HCT116 (cell line): ENCODE results near the gene SIRPB2. TPM values are rescaled to one million over a fixed set of nuclear protein-coding genes. Genes with fewer than 3 reads are reported as not detected.

Experiments used
- total RNA-seq: library from RNA; stranded (reverse); gene quantifications from one replicate; pipeline ENCODE4 v1.2.1, GENCODE V29; 2021; ENCODE audit not compliant: unreplicated experiment

Gene SIRPB2
- total RNA-seq, 1 experiment from 2014 or later = not detected

Other genes starting within 250 kb of the SIRPB2 start
- gene SNPH, start 225.1 kb downstream of the SIRPB2 start, total RNA-seq = 3.2 TPM
- 3.4 TPM for gene SDCBP2, start 162.3 kb downstream of the SIRPB2 start, total RNA-seq
- 259 TPM for gene FKBP1A, start 98.4 kb downstream of the SIRPB2 start, total RNA-seq
- gene NSFL1C, start 24.6 kb downstream of the SIRPB2 start, total RNA-seq = 93.4 TPM
- gene SIRPD, start 66.3 kb upstream of the SIRPB2 start, total RNA-seq = not detected
- 1.9 TPM for gene SIRPB1, start 128.6 kb upstream of the SIRPB2 start, total RNA-seq
- not detected for gene SIRPG, start 166.4 kb upstream of the SIRPB2 start, total RNA-seq